GM12878 (cell line): ENCODE data around the gene VAV2. TPM values are rescaled to one million over a fixed set of nuclear protein-coding genes. Genes with fewer than 3 reads are reported as not detected.

Source experiments
- ATAC-seq: fragments of 200-7000 bp; cut with Tn5 transposase; 3 replicates; pipeline ENCODE4 v1.9.1; 2020; ENCODE audit warnings: mild to moderate bottlenecking, moderate library complexity
- BruUV-seq: library from RNA; stranded (reverse); fragments of 400-500 nt; replicated peaks from 2 replicates; lab custom pipeline; 2021; lab: Mats Ljungman, UMichigan
- CTCF ChIA-PET: fragments of 300-600 bp; sonication (Branson Sonifier 250); formaldehyde crosslinking; extraction: SDS; loops from one replicate; lab custom pipeline; 2021; ENCODE audit warnings: inconsistent platforms; lab: Yijun Ruan, JAX
- POLR2A ChIA-PET: fragments of 350-600 bp; formaldehyde crosslinking; extraction: SDS; loops from one replicate; lab custom pipeline; 2021; ENCODE audit warnings: inconsistent platforms; lab: Charles Lee
- RAD21 ChIA-PET: fragments of 300-600 bp; sonication (Branson Sonifier 250); formaldehyde crosslinking; loops from one replicate; lab custom pipeline; 2023; ENCODE audit warnings: antibody characterized with exemption; ENCODE audit not compliant: unreplicated experiment; lab: Charles Lee
- SMC1A ChIA-PET: fragments of 300-600 bp; sonication (Branson Sonifier 250); formaldehyde crosslinking; loops from one replicate; lab custom pipeline; 2023; ENCODE audit not compliant: unreplicated experiment, uncharacterized antibody; lab: Charles Lee
- DNase-seq: peaks from one replicate; pipeline ENCODE4 v3.0.0-alpha.2; 2011; ENCODE audit warnings: low read depth, low spot score
- FAIRE-seq: peaks from 3 replicates; lab custom pipeline; 2011; peaks lifted over from hg19 to GRCh38; lab: Jason Lieb, UNC
- H2AFZ ChIP-seq: 2 replicates; pipeline ENCODE4 v1.6.0; 2011; ENCODE audit warnings: low read depth, low read length, control low read depth; ENCODE audit not compliant: control insufficient read depth
- H3K27ac ChIP-seq: 2 replicates; pipeline ENCODE4 v1.5.1; 2011; ENCODE audit warnings: control low read depth; ENCODE audit not compliant: control insufficient read depth, insufficient read depth
- H3K27me3 ChIP-seq, 2 experiments: replicated peaks in 1 of 2; 2 replicates each; pipeline versions ENCODE4 v1.6.0 to v1.6.1; 2011; ENCODE audit warnings: low read length in 1 of 2; ENCODE audit not compliant: control insufficient read depth in 2 of 2, insufficient read depth in 2 of 2
- H3K36me3 ChIP-seq, 2 experiments: 2 replicates each; pipeline ENCODE4 v1.5.1; 2011; ENCODE audit warnings: low read length in 1 of 2; ENCODE audit not compliant: control insufficient read depth in 2 of 2, insufficient read depth in 2 of 2
- H3K4me1 ChIP-seq: 2 replicates; pipeline ENCODE4 v1.6.1; 2011; ENCODE audit warnings: mild to moderate bottlenecking, low read length, moderate library complexity, mixed read lengths; ENCODE audit not compliant: control insufficient read depth, insufficient read depth
- H3K4me2 ChIP-seq: 2 replicates; pipeline ENCODE4 v1.6.0; 2011; ENCODE audit warnings: control low read depth; ENCODE audit not compliant: control insufficient read depth, insufficient read depth
- H3K4me3 ChIP-seq: fragments of 200-600 bp; sonication (generic); 2 replicates; pipeline ENCODE4 v1.5.1; 2016
- H3K79me2 ChIP-seq: 2 replicates; pipeline ENCODE4 v1.6.0; 2011; ENCODE audit warnings: low read length; ENCODE audit not compliant: control insufficient read depth, insufficient read depth
- H3K9ac ChIP-seq: 2 replicates; pipeline ENCODE4 v1.8.0; 2011; ENCODE audit warnings: low read length, control low read depth, mixed read lengths; ENCODE audit not compliant: control insufficient read depth, insufficient read depth
- H3K9me3 ChIP-seq: replicated peaks from 3 replicates; pipeline ENCODE4 v1.5.1; 2011; ENCODE audit warnings: mild to moderate bottlenecking, low read length; ENCODE audit not compliant: control insufficient read depth, insufficient read depth
- H4K20me1 ChIP-seq: 2 replicates; pipeline ENCODE4 v1.6.0; 2011; ENCODE audit not compliant: control insufficient read depth, insufficient read depth
- CBX3 ChIP-seq: fragments of 200-600 bp; sonication (generic); IDR thresholded peaks from 2 replicates; pipeline ENCODE4 v1.6.1; 2016; ENCODE audit warnings: low read depth, borderline replicate concordance
- GABPA ChIP-seq: IDR thresholded peaks from 2 replicates; pipeline ENCODE4 v1.6.1; 2014; ENCODE audit warnings: antibody characterized with exemption, low read depth, mild to moderate bottlenecking, inconsistent platforms
- NFYA ChIP-seq: IDR thresholded peaks from 2 replicates; pipeline ENCODE4 v1.6.1; 2011; ENCODE audit warnings: low read depth, mild to moderate bottlenecking, low read length, improper control_type of control experiment, borderline replicate concordance
- ZNF207 ChIP-seq: fragments of 450-650 bp; IDR thresholded peaks from 2 replicates; pipeline ENCODE4 v1.6.1; 2014; ENCODE audit warnings: antibody characterized with exemption, mild to moderate bottlenecking, borderline replicate concordance
- WGBS: methylation state at CpG from one replicate; pipeline ENCODE4 v1.1.6; 2016; ENCODE audit warnings: low lambda C conversion rate; ENCODE audit not compliant: insufficient replicate concordance, insufficient coverage; ENCODE audit errors: missing lambda C conversion rate; 5-methylcytosine and 5-hydroxymethylcytosine counted together
- in situ Hi-C: fragments of 300-500 bp; cut with MboI; formaldehyde crosslinking; loops from 9 replicates; pipeline ENCODE4 v1.14.3; 2018; ENCODE audit warnings: mixed read lengths
- intact Hi-C: fragments of 100-400 bp; cut with micrococcal nuclease; formaldehyde crosslinking; loops from one replicate; pipeline ENCODE4 v1.14.2; 2022; ENCODE audit not compliant: unreplicated experiment
- polyA plus RNA-seq, 11 experiments: library from polyadenylated mRNA; depleted of rRNA in 4 of 11; unstranded in 6 of 11; stranded (reverse) in 5 of 11; fragments of >200 nt; fragmentation: Nextera tagmentation in 4 of 11; fragmentation: Illumina TruSeq in 1 of 11; extraction: Ambion mirVana in 4 of 11; extraction: Trizol in 1 of 11; gene quantifications; 1 replicate in 1 of 11; 2 replicates in 10 of 11; pipeline versions ENCODE4 v1.2.1 to v1.2.3, GENCODE V29; 2011 to 2016; ENCODE audit warnings: inconsistent platforms in 2 of 11, missing spikeins in 2 of 11, low read depth in 1 of 11
- total RNA-seq, 4 experiments: library from RNA; depleted of rRNA in 3 of 4; stranded (reverse); fragments of >200 nt in 3 of 4; fragmentation: Illumina TruSeq in 1 of 4; extraction: Trizol in 1 of 4; gene quantifications; 2 replicates each; pipeline versions ENCODE4 v1.2.1 to v1.2.3, GENCODE V29; 2013 to 2021
- TF ChIP-seq, protein P1 (sequence below): fragments of 450-650 bp; IDR thresholded peaks from 2 replicates; pipeline ENCODE4 v1.6.1; 2017; ENCODE audit warnings: mild to moderate bottlenecking
- TF ChIP-seq, protein P2 (sequence below): fragments of 450-650 bp; IDR thresholded peaks from 2 replicates; pipeline ENCODE4 v1.6.1; 2016; ENCODE audit warnings: mild to moderate bottlenecking

VAV2 gene
- total and polyA plus RNA-seq, 10 of the 15 experiments (the other 5 are each of a cell fraction or from before 2014, with no cell fraction given), result 0.13 to 43.9 (median 16.9) TPM

DNA sequence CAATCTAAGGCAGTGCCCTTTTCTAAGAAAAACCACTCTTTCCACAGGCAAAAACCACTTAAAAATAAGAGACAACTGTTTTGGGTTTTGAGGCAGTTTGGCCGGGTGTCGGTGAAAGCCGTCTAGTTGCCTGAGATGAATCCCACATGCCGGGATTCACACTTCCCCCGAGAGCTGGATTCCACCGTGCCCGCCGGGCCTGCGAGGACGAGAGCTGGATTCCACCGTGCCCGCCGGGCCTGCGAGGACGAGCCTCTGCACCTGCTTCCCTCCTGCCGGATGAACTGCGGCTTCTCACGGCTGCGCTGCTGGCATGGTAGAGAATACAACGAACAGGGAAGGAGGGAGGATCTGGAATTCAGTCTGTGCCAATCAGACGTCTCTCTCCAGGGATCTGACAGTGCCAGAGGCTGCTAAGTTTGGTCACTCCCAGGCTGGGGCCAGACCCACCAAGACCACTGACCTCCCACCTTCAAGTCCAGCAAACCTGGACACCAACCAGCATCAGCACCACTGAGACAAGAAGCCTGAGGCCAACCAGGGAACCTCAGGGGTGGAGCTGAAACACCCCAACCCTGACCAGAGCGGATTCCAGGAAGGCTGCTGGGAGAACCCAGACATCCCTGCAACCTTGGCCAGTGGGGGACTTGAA is 23.0 kb downstream of the VAV2 start:
- Histone ChIP-seq H3K79me2 (peaks cover 93% of the 10 kb centered on the region), H3K27ac (no peak overlapping the region), H3K36me3 (no peaks in the 10 kb centered on the region; a peak in 2 of 4 replicates), H3K4me2 (peak overlapping the region; percentile 48; the same call in 1 of the 2 replicates), H3K9me3 (no peaks in the 10 kb centered on the region; the same call in 1 of the 3 replicates), H3K9ac (no peak overlapping the region), H2AFZ (no peak overlapping the region), H4K20me1 (no peaks in the 10 kb centered on the region), H3K4me3 (no peak overlapping the region), H3K4me1 (peaks cover 37% of the 10 kb centered on the region)
- intact Hi-C loops (no loop called here), in situ Hi-C loops (no loop called here)
- FAIRE-seq (no peak), ATAC-seq (no peak)
- POLR2A ChIA-PET, result interaction anchor here (1.0 to 3.8 kb wide), 4 partner anchors 10 to 69 kb away, joined by 3 to 31 read pairs (median 8); no protein-coding TSS in a partner anchor
- SMC1A ChIA-PET, result interaction anchor here (1.1 to 2.5 kb wide), 5 partner anchors 9 to 25 kb away, joined by 3 to 15 read pairs (median 6); no protein-coding TSS in a partner anchor
- WGBS, result 90% methylated on average over 22 of the region's 22 CpGs
- CTCF ChIA-PET, result interaction anchor here (0.6 to 1.2 kb wide), 3 partner anchors 12 to 19 kb away, joined by 3 to 5 read pairs (median 3); no protein-coding TSS in a partner anchor
- RAD21 ChIA-PET, result interaction anchor here (0.9 to 1.8 kb wide), 4 partner anchors 13 to 24 kb away, joined by 4 to 15 read pairs (median 6); no protein-coding TSS in a partner anchor
- TF ChIP-seq ZNF207 (no peak), NFYA (no peak), CBX3 (no peak), GABPA (no peak)
- TF ChIP-seq, protein P1, sequence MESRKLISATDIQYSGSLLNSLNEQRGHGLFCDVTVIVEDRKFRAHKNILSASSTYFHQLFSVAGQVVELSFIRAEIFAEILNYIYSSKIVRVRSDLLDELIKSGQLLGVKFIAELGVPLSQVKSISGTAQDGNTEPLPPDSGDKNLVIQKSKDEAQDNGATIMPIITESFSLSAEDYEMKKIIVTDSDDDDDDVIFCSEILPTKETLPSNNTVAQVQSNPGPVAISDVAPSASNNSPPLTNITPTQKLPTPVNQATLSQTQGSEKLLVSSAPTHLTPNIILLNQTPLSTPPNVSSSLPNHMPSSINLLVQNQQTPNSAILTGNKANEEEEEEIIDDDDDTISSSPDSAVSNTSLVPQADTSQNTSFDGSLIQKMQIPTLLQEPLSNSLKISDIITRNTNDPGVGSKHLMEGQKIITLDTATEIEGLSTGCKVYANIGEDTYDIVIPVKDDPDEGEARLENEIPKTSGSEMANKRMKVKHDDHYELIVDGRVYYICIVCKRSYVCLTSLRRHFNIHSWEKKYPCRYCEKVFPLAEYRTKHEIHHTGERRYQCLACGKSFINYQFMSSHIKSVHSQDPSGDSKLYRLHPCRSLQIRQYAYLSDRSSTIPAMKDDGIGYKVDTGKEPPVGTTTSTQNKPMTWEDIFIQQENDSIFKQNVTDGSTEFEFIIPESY, result no peak
- TF ChIP-seq, protein P2, sequence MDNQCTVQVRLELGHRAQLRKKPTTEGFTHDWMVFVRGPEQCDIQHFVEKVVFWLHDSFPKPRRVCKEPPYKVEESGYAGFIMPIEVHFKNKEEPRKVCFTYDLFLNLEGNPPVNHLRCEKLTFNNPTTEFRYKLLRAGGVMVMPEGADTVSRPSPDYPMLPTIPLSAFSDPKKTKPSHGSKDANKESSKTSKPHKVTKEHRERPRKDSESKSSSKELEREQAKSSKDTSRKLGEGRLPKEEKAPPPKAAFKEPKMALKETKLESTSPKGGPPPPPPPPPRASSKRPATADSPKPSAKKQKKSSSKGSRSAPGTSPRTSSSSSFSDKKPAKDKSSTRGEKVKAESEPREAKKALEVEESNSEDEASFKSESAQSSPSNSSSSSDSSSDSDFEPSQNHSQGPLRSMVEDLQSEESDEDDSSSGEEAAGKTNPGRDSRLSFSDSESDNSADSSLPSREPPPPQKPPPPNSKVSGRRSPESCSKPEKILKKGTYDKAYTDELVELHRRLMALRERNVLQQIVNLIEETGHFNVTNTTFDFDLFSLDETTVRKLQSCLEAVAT, result peak; percentile 56; the same call in 1 of the 2 replicates
- TF ChIP-seq, all 136 proteins: peak for 1
- no TSS peak for BruUV-seq
- no peak for DNase-seq
- H3K27me3 ChIP-seq, result no peaks in the 10 kb centered on the region
